Fibroblast of lung (primary cell): Measurements from ENCODE around the gene TLNRD1. TPM values are rescaled to one million over a fixed set of nuclear protein-coding genes. Genes with fewer than 3 reads are reported as not detected.

Experiments used
- DNase-seq, 2 donors: peaks; one replicate each; pipeline versions ENCODE4 v3.0.0 to v3.0.0-alpha.2; 2010; ENCODE audit warnings: low read depth in 2 of 2
- H2AFZ ChIP-seq: 2 replicates; pipeline ENCODE4 v1.5.1; 2012; ENCODE audit warnings: low read length, control low read depth, inconsistent platforms
- H3K27ac ChIP-seq: 2 replicates; pipeline ENCODE4 v1.5.1; 2011; ENCODE audit warnings: low read length, control low read depth; ENCODE audit not compliant: insufficient read depth
- H3K27me3 ChIP-seq: 2 replicates; pipeline ENCODE4 v1.5.1; 2011; ENCODE audit warnings: mild to moderate bottlenecking, low read length; ENCODE audit not compliant: control insufficient read depth, insufficient read depth
- H3K36me3 ChIP-seq: 2 replicates; pipeline ENCODE4 v1.5.1; 2011; ENCODE audit warnings: low read length; ENCODE audit not compliant: control insufficient read depth, insufficient read depth
- H3K4me1 ChIP-seq: 2 replicates; pipeline ENCODE4 v1.5.1; 2011; ENCODE audit warnings: low read length; ENCODE audit not compliant: control insufficient read depth, insufficient read depth; ENCODE audit errors: extremely low read depth
- H3K4me2 ChIP-seq: 2 replicates; pipeline ENCODE4 v1.5.1; 2011; ENCODE audit warnings: low read length, control low read depth; ENCODE audit not compliant: insufficient read depth; ENCODE audit errors: extremely low read depth
- H3K4me3 ChIP-seq, 4 experiments: fragments of 200-600 bp in 1 of 4; sonication (generic) in 1 of 4; replicated peaks in 1 of 4; 2 replicates each; pipeline ENCODE4 v1.5.1; 2011 to 2016; ENCODE audit warnings: low read length in 4 of 4, low read depth in 3 of 4, mild to moderate bottlenecking in 3 of 4, control low read depth in 2 of 4, inconsistent platforms in 1 of 4, mixed read lengths in 1 of 4; ENCODE audit not compliant: insufficient read depth in 1 of 4; ENCODE audit errors: control extremely low read depth in 1 of 4
- H3K79me2 ChIP-seq: 2 replicates; pipeline ENCODE4 v1.5.1; 2012; ENCODE audit warnings: mild to moderate bottlenecking, low read length, inconsistent platforms; ENCODE audit not compliant: control insufficient read depth, insufficient read depth
- H3K9ac ChIP-seq: 2 replicates; pipeline ENCODE4 v1.5.1; 2011; ENCODE audit warnings: mild to moderate bottlenecking, low read length, control low read depth; ENCODE audit not compliant: insufficient read depth
- H3K9me3 ChIP-seq: 2 replicates; pipeline ENCODE4 v1.5.1; 2012; ENCODE audit warnings: low read depth, low read length; ENCODE audit not compliant: control insufficient read depth, insufficient read depth
- H4K20me1 ChIP-seq: 2 replicates; pipeline ENCODE4 v1.5.1; 2011; ENCODE audit warnings: low read length; ENCODE audit not compliant: control insufficient read depth, insufficient read depth; ENCODE audit errors: extremely low read depth
- EZH2 ChIP-seq: IDR thresholded peaks from 2 replicates; pipeline ENCODE4 v1.5.1; 2012; ENCODE audit warnings: low read length, control low read depth, mild to moderate bottlenecking; ENCODE audit errors: missing control alignments
- polyA plus RNA-seq, 2 donors: library from polyadenylated mRNA; depleted of rRNA in 1 of 2; stranded (reverse) in 1 of 2; unstranded in 1 of 2; fragments of >200 nt; gene quantifications; 2 replicates each; pipeline ENCODE4 v1.2.1, GENCODE V29; 2011 to 2012; ENCODE audit warnings: missing spikeins in 1 of 2
- total RNA-seq: library from RNA; depleted of rRNA; stranded (reverse); fragments of >200 nt; gene quantifications from 2 replicates; pipeline ENCODE4 v1.2.1, GENCODE V29; 2014
- TF ChIP-seq, protein P1 (sequence below), 2 donors: IDR thresholded peaks in 1 of 2; conservative IDR thresholded peaks in 1 of 2; 1 replicate in 1 of 2; 2 replicates in 1 of 2; pipeline ENCODE4 v1.5.1; 2011 to 2012; ENCODE audit warnings: low read length in 2 of 2, control low read depth in 1 of 2, inconsistent platforms in 1 of 2, low read depth in 1 of 2, mild to moderate bottlenecking in 1 of 2

Gene TLNRD1
- total and polyA plus RNA-seq, 2 donors (not counting 1 experiment from before 2014, with no cell fraction given): 3.3 to 4.3 TPM

DNA sequence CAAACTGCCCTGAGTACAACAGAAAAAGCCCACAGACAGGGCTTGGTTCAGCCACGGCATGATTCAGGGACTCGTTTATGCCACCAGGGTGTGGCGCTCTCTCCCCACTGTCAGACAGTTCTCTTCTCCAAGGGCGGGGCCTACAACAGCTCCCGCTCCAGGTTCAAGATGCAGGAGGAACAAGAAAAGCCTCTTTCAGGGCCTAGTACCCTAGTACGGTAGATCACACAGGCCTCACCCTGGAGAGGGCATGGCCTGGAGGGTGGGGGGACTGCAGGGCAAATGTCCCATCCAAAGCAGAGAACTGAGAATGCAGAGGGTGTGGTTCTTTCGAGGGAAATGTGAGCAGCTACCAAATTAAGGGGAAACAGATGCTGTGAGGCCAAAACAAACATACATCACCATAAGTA, 23.1 kb upstream of the TLNRD1 start:
- H3K4me1 ChIP-seq: peaks cover 5% of the 10 kb centered on the region
- H4K20me1 ChIP-seq: no peaks in the 10 kb centered on the region
- peak in 1 of 2 donors; percentile 61 for DNase-seq
- H2AFZ ChIP-seq: no peak overlapping the region
- no peak overlapping the region for H3K4me3 ChIP-seq
- no peaks in the 10 kb centered on the region for H3K9me3 ChIP-seq
- H3K27me3 ChIP-seq: no peaks in the 10 kb centered on the region
- TF ChIP-seq, protein P1, sequence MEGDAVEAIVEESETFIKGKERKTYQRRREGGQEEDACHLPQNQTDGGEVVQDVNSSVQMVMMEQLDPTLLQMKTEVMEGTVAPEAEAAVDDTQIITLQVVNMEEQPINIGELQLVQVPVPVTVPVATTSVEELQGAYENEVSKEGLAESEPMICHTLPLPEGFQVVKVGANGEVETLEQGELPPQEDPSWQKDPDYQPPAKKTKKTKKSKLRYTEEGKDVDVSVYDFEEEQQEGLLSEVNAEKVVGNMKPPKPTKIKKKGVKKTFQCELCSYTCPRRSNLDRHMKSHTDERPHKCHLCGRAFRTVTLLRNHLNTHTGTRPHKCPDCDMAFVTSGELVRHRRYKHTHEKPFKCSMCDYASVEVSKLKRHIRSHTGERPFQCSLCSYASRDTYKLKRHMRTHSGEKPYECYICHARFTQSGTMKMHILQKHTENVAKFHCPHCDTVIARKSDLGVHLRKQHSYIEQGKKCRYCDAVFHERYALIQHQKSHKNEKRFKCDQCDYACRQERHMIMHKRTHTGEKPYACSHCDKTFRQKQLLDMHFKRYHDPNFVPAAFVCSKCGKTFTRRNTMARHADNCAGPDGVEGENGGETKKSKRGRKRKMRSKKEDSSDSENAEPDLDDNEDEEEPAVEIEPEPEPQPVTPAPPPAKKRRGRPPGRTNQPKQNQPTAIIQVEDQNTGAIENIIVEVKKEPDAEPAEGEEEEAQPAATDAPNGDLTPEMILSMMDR (conservative IDR thresholded peaks at IDR 0.05 in 1 of 2, IDR thresholded peaks at IDR 0.05 in 1 of 2; ENCODE audit: low read depth in 1 of 2, low read length in 2 of 2): peak; percentile 55 to 63
- no peak for TF ChIP-seq EZH2
- peaks cover 3% of the 10 kb centered on the region for H3K79me2 ChIP-seq
- H3K4me2 ChIP-seq: no peak overlapping the region
- H3K36me3 ChIP-seq: peaks cover 9% of the 10 kb centered on the region
- H3K27ac ChIP-seq: no peak overlapping the region
- no peak overlapping the region for H3K9ac ChIP-seq

DNA sequence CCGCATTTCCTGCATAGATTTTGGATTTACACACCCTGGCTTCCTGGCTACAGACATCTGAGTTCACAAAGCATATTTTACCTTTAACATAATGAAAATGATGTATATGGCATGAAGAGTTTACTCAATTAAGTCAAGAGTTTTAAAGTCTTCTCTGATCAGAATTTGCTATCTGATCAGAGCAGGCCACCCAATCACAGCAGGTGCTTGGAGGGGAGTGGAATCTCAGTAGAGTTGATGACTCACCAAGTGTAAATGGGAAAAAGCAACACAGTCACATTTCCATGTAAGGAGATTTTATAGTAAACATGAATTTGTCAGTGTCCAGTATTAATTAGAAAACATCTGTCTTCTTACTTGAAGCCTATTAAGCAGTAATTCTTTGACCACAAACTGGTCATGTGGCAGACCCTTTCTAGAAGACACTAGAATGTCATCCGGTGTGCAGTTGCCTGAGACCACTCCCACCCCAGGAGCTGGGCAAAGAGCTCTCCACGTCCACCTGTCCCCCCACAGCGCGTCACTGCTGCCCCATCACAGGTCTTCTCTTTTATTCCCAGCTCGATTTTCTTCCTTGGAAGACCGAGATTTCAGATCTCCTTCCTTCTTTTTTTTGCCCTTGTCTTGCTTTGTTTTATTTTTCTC, 21.9 kb upstream of the TLNRD1 start:
- no peak overlapping the region for H3K27ac ChIP-seq
- no peak overlapping the region for H2AFZ ChIP-seq
- H3K4me3 ChIP-seq: no peak overlapping the region
- TF ChIP-seq EZH2: no peak
- TF ChIP-seq, protein P1 (conservative IDR thresholded peaks at IDR 0.05 in 1 of 2, IDR thresholded peaks at IDR 0.05 in 1 of 2; ENCODE audit: low read depth in 1 of 2, low read length in 2 of 2): no peak
- no peak overlapping the region for H3K4me2 ChIP-seq
- H3K4me1 ChIP-seq: peaks cover 5% of the 10 kb centered on the region
- H4K20me1 ChIP-seq: no peaks in the 10 kb centered on the region
- H3K36me3 ChIP-seq: peaks cover 9% of the 10 kb centered on the region
- no peak overlapping the region for H3K9ac ChIP-seq
- peak; percentile 43 to 67 for DNase-seq
- H3K27me3 ChIP-seq: no peaks in the 10 kb centered on the region
- peaks cover 5% of the 10 kb centered on the region for H3K79me2 ChIP-seq
- no peaks in the 10 kb centered on the region for H3K9me3 ChIP-seq

GRCh38 chr15:80979538-80980200, 21.1 kb upstream of the TLNRD1 start:
- Histone ChIP-seq H3K36me3 (peaks cover 9% of the 10 kb centered on the region), H2AFZ (no peak overlapping the region), H3K27ac (no peak overlapping the region), H3K27me3 (no peaks in the 10 kb centered on the region), H3K79me2 (peaks cover 10% of the 10 kb centered on the region), H3K4me2 (no peak overlapping the region), H3K4me3 (no peak overlapping the region), H3K4me1 (peaks cover 5% of the 10 kb centered on the region), H3K9ac (no peak overlapping the region), H4K20me1 (no peaks in the 10 kb centered on the region), H3K9me3 (no peaks in the 10 kb centered on the region)
- DNase-seq: no peak
- TF ChIP-seq EZH2: no peak
- TF ChIP-seq, protein P1 (conservative IDR thresholded peaks at IDR 0.05 in 1 of 2, IDR thresholded peaks at IDR 0.05 in 1 of 2; ENCODE audit: low read depth in 1 of 2, low read length in 2 of 2): no peak
